HEK293 (cell line): ENCODE measurements around the gene RRP1B.

ENCODE experiments used
- CTCF ChIA-PET: fragments of 350-600 bp; formaldehyde crosslinking; extraction: SDS; loops from one replicate; lab custom pipeline; 2021; ENCODE audit warnings: antibody characterized with exemption; lab: Yijun Ruan, JAX
- POLR2A ChIA-PET: fragments of 300-600 bp; formaldehyde crosslinking; extraction: SDS; loops from one replicate; lab custom pipeline; 2020; ENCODE audit warnings: antibody characterized with exemption, inconsistent platforms; lab: Yijun Ruan, JAX
- H3K27ac ChIP-seq: fragments of 200-500 bp; sonication (Bioruptor generic); 2 replicates; pipeline ENCODE4 v1.5.1; 2014; ENCODE audit warnings: low read depth, low read length, control low read depth, inconsistent platforms; ENCODE audit errors: extremely low read depth
- H3K36me3 ChIP-seq, 2 experiments: fragments of 200-500 bp in 1 of 2; sonication (Bioruptor generic) in 1 of 2; 1 replicate in 1 of 2; 2 replicates in 1 of 2; pipeline ENCODE4 v1.5.1; 2014 to 2017; ENCODE audit warnings: inconsistent platforms in 2 of 2, low read length in 2 of 2; ENCODE audit not compliant: control insufficient read depth in 2 of 2, insufficient read depth in 1 of 2
- H3K4me1 ChIP-seq: fragments of 200-500 bp; sonication (Bioruptor generic); 2 replicates; pipeline ENCODE4 v1.5.1; 2014; ENCODE audit warnings: mild to moderate bottlenecking, low read length, inconsistent platforms; ENCODE audit not compliant: control insufficient read depth, insufficient read depth
- H3K4me3 ChIP-seq: 2 replicates; pipeline ENCODE4 v1.5.1; 2011; ENCODE audit warnings: low read depth, mild to moderate bottlenecking, control low read depth, low read length, moderate library complexity
- H3K9me3 ChIP-seq: fragments of 200-500 bp; sonication (Bioruptor generic); 2 replicates; pipeline ENCODE4 v1.5.1; 2014; ENCODE audit warnings: low read depth, low read length, inconsistent platforms; ENCODE audit not compliant: control insufficient read depth, insufficient read depth
- EGR2 ChIP-seq: fragments of 450-650 bp; formaldehyde crosslinking; IDR thresholded peaks from 2 replicates; pipeline ENCODE4 v1.5.1; 2016; ENCODE audit warnings: low read depth, missing biosample characterization, missing genetic modification characterization
- GLIS1 ChIP-seq: fragments of 450-650 bp; formaldehyde crosslinking; IDR thresholded peaks from 2 replicates; pipeline ENCODE4 v1.5.1; 2016; ENCODE audit warnings: missing biosample characterization, missing genetic modification characterization
- GLIS2 ChIP-seq: fragments of 450-650 bp; formaldehyde crosslinking; IDR thresholded peaks from 2 replicates; pipeline ENCODE4 v1.5.1; 2016; ENCODE audit warnings: missing biosample characterization, missing genetic modification characterization
- IKZF3 ChIP-seq: fragments of 450-650 bp; IDR thresholded peaks from 2 replicates; pipeline ENCODE4 v1.5.0; 2018; ENCODE audit warnings: missing biosample characterization, mild to moderate bottlenecking, missing genetic modification characterization, moderate library complexity
- KLF8 ChIP-seq: fragments of 450-650 bp; formaldehyde crosslinking; IDR thresholded peaks from 2 replicates; pipeline ENCODE4 v1.5.1; 2016; ENCODE audit warnings: missing biosample characterization, missing genetic modification characterization
- KLF9 ChIP-seq: fragments of 450-650 bp; formaldehyde crosslinking; IDR thresholded peaks from 2 replicates; pipeline ENCODE4 v1.5.1; 2016; ENCODE audit warnings: missing biosample characterization, missing genetic modification characterization, low read depth
- SCRT2 ChIP-seq: fragments of 450-650 bp; formaldehyde crosslinking; IDR thresholded peaks from 2 replicates; pipeline ENCODE4 v1.5.1; 2016; ENCODE audit warnings: missing biosample characterization, missing genetic modification characterization
- SP3 ChIP-seq: fragments of 450-650 bp; formaldehyde crosslinking; IDR thresholded peaks from 2 replicates; pipeline ENCODE4 v1.5.1; 2016; ENCODE audit warnings: missing biosample characterization, missing genetic modification characterization
- ZBTB20 ChIP-seq: fragments of 450-650 bp; formaldehyde crosslinking; IDR thresholded peaks from 2 replicates; pipeline ENCODE4 v1.5.1; 2016; ENCODE audit warnings: missing biosample characterization, missing genetic modification characterization
- ZFHX2 ChIP-seq: fragments of 450-650 bp; formaldehyde crosslinking; conservative IDR thresholded peaks from 2 replicates; pipeline ENCODE4 v1.5.1; 2016; ENCODE audit warnings: missing biosample characterization, missing genetic modification characterization
- ZFP69B ChIP-seq: fragments of 450-650 bp; formaldehyde crosslinking; IDR thresholded peaks from 2 replicates; pipeline ENCODE4 v1.5.1; 2016; ENCODE audit warnings: missing biosample characterization, missing genetic modification characterization
- ZIC2 ChIP-seq: fragments of 450-650 bp; formaldehyde crosslinking; IDR thresholded peaks from 2 replicates; pipeline ENCODE4 v1.5.1; 2016; ENCODE audit warnings: missing biosample characterization, missing genetic modification characterization
- ZNF24 ChIP-seq: fragments of 450-650 bp; formaldehyde crosslinking; IDR thresholded peaks from 2 replicates; pipeline ENCODE4 v1.5.1; 2016; ENCODE audit warnings: missing biosample characterization, missing genetic modification characterization
- ZNF394 ChIP-seq: fragments of 450-650 bp; formaldehyde crosslinking; IDR thresholded peaks from 2 replicates; pipeline ENCODE4 v1.5.1; 2016; ENCODE audit warnings: missing biosample characterization, missing genetic modification characterization, mild to moderate bottlenecking, moderate library complexity, borderline replicate concordance
- ZNF514 ChIP-seq: fragments of 450-650 bp; formaldehyde crosslinking; IDR thresholded peaks from 2 replicates; pipeline ENCODE4 v1.5.1; 2016; ENCODE audit warnings: missing biosample characterization, missing genetic modification characterization
- ZNF600 ChIP-seq: fragments of 450-650 bp; formaldehyde crosslinking; IDR thresholded peaks from 2 replicates; pipeline ENCODE4 v1.5.1; 2016; ENCODE audit warnings: missing biosample characterization, missing genetic modification characterization
- TF ChIP-seq, protein P1 (sequence below): fragments of 450-650 bp; formaldehyde crosslinking; optimal IDR thresholded peaks from 2 replicates; pipeline ENCODE3; 2016; ENCODE audit warnings: missing biosample characterization, mild to moderate bottlenecking, missing genetic modification characterization
- TF ChIP-seq, protein P2 (sequence below): fragments of 450-650 bp; formaldehyde crosslinking; IDR thresholded peaks from 2 replicates; pipeline ENCODE4 v1.5.1; 2016; ENCODE audit warnings: missing biosample characterization, missing genetic modification characterization
- TF ChIP-seq, protein P3 (sequence below): fragments of 450-650 bp; IDR thresholded peaks from 2 replicates; pipeline ENCODE4 v1.5.1; 2018; ENCODE audit warnings: missing biosample characterization, mild to moderate bottlenecking, missing genetic modification characterization
- TF ChIP-seq, protein P4 (sequence below): fragments of 450-650 bp; IDR thresholded peaks from 2 replicates; pipeline ENCODE4 v1.5.1; 2018; ENCODE audit warnings: missing biosample characterization, missing genetic modification characterization
- TF ChIP-seq, protein P5 (sequence below): fragments of 450-650 bp; formaldehyde crosslinking; IDR thresholded peaks from 2 replicates; pipeline ENCODE4 v1.5.1; 2016; ENCODE audit warnings: missing biosample characterization, missing genetic modification characterization
- TF ChIP-seq, protein P6 (sequence below): sonication (generic); formaldehyde crosslinking; IDR thresholded peaks from 2 replicates; pipeline ENCODE4 v1.8.1; 2022; ENCODE audit warnings: mild to moderate bottlenecking, moderate library complexity, missing genetic modification reagents
- TF ChIP-seq, protein P7 (sequence below): fragments of 450-650 bp; formaldehyde crosslinking; IDR thresholded peaks from 2 replicates; pipeline ENCODE4 v1.5.1; 2016; ENCODE audit warnings: missing biosample characterization, missing genetic modification characterization

Gene RRP1B

DNA sequence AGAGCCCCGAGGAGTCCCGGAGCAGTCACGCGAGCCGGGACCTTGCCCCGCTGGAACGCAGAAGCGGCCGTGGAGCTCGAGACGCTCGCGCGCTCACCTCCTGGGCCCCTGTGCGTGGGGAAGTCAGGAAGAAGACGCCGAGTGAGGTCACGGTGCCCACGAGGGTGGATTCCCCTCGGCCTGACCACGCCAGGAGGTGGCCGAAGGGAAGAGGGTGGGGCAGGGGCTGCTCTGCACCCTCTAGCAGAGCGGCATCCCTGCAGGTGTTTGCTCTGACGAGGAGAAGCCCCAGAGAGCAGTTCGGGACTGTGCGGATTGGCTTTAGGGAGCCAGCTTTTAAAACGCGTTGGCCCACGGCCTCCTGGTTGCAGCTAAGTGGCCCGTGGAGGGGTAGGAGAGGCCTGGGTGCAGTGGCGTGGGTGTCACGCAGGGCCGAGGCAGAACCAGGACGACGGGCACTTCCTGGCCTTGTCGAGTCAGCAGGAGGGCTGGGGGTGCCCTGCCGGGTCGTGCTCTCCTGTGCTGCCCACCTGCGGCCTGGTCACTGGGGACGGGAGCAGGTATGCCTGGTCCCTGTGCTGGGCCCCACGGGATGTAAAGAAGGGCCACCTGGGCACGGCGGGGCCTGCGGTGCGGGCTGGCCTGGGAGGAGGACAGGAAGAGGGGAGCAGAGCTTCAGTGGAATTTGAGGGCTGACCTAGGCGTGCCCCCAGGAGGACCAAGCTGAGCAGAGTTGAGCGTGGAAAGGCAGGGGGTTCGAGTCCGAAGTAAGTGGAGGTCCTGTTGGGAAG, 60.6 kb downstream of the RRP1B start:
- H3K36me3 ChIP-seq: peaks cover 0 to 18% of the 10 kb centered on the region in 2 experiments; a peak in 2 of 3 replicates
- H3K4me3 ChIP-seq: peak overlapping the region; percentile 87
- peak overlapping the region; percentile 78; the same call in 1 of the 2 replicates for H3K27ac ChIP-seq
- H3K9me3 ChIP-seq: no peaks in the 10 kb centered on the region
- peaks cover 6% of the 10 kb centered on the region for H3K4me1 ChIP-seq
- CTCF ChIA-PET: interaction anchor here (0.6 to 0.8 kb wide), 3 partner anchors 8 to 253 kb away, joined by 3 to 6 read pairs (median 3); no protein-coding TSS in a partner anchor
- POLR2A ChIA-PET: interaction anchor here (0.8 to 2.0 kb wide), 3 partner anchors 9 to 21 kb away, joined by 3 to 25 read pairs (median 5); no protein-coding TSS in a partner anchor
- TF ChIP-seq ZNF514 (tag by site-specific recombination): no peak
- peak; percentile 29 for TF ChIP-seq EGR2
- peak; percentile 76; the same call in 1 of the 2 replicates for TF ChIP-seq ZNF600 (tag by site-specific recombination)
- TF ChIP-seq, protein P1, sequence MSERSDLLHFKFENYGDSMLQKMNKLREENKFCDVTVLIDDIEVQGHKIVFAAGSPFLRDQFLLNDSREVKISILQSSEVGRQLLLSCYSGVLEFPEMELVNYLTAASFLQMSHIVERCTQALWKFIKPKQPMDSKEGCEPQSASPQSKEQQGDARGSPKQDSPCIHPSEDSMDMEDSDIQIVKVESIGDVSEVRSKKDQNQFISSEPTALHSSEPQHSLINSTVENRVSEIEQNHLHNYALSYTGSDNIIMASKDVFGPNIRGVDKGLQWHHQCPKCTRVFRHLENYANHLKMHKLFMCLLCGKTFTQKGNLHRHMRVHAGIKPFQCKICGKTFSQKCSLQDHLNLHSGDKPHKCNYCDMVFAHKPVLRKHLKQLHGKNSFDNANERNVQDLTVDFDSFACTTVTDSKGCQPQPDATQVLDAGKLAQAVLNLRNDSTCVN (tag by site-specific recombination): peak; percentile 80
- 0 out of 2 replicates have a peak, but pooled peaks have one; percentile 20 for TF ChIP-seq KLF9 (tag by site-specific recombination)
- TF ChIP-seq, protein P2, sequence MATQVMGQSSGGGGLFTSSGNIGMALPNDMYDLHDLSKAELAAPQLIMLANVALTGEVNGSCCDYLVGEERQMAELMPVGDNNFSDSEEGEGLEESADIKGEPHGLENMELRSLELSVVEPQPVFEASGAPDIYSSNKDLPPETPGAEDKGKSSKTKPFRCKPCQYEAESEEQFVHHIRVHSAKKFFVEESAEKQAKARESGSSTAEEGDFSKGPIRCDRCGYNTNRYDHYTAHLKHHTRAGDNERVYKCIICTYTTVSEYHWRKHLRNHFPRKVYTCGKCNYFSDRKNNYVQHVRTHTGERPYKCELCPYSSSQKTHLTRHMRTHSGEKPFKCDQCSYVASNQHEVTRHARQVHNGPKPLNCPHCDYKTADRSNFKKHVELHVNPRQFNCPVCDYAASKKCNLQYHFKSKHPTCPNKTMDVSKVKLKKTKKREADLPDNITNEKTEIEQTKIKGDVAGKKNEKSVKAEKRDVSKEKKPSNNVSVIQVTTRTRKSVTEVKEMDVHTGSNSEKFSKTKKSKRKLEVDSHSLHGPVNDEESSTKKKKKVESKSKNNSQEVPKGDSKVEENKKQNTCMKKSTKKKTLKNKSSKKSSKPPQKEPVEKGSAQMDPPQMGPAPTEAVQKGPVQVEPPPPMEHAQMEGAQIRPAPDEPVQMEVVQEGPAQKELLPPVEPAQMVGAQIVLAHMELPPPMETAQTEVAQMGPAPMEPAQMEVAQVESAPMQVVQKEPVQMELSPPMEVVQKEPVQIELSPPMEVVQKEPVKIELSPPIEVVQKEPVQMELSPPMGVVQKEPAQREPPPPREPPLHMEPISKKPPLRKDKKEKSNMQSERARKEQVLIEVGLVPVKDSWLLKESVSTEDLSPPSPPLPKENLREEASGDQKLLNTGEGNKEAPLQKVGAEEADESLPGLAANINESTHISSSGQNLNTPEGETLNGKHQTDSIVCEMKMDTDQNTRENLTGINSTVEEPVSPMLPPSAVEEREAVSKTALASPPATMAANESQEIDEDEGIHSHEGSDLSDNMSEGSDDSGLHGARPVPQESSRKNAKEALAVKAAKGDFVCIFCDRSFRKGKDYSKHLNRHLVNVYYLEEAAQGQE (tag by site-specific recombination): no peak
- 0 out of 2 replicates have a peak, but pooled peaks have one; percentile 19 for TF ChIP-seq KLF8 (tag by site-specific recombination)
- peak; percentile 47 for TF ChIP-seq SP3 (tag by site-specific recombination)
- TF ChIP-seq ZIC2: peak; percentile 64
- TF ChIP-seq, protein P3, sequence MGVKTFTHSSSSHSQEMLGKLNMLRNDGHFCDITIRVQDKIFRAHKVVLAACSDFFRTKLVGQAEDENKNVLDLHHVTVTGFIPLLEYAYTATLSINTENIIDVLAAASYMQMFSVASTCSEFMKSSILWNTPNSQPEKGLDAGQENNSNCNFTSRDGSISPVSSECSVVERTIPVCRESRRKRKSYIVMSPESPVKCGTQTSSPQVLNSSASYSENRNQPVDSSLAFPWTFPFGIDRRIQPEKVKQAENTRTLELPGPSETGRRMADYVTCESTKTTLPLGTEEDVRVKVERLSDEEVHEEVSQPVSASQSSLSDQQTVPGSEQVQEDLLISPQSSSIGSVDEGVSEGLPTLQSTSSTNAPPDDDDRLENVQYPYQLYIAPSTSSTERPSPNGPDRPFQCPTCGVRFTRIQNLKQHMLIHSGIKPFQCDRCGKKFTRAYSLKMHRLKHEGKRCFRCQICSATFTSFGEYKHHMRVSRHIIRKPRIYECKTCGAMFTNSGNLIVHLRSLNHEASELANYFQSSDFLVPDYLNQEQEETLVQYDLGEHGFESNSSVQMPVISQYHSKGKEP: no peak
- TF ChIP-seq, protein P4, sequence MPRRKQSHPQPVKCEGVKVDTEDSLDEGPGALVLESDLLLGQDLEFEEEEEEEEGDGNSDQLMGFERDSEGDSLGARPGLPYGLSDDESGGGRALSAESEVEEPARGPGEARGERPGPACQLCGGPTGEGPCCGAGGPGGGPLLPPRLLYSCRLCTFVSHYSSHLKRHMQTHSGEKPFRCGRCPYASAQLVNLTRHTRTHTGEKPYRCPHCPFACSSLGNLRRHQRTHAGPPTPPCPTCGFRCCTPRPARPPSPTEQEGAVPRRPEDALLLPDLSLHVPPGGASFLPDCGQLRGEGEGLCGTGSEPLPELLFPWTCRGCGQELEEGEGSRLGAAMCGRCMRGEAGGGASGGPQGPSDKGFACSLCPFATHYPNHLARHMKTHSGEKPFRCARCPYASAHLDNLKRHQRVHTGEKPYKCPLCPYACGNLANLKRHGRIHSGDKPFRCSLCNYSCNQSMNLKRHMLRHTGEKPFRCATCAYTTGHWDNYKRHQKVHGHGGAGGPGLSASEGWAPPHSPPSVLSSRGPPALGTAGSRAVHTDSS (tag by site-specific recombination): no peak
- peak; percentile 52 for TF ChIP-seq GLIS2
- TF ChIP-seq, protein P5, sequence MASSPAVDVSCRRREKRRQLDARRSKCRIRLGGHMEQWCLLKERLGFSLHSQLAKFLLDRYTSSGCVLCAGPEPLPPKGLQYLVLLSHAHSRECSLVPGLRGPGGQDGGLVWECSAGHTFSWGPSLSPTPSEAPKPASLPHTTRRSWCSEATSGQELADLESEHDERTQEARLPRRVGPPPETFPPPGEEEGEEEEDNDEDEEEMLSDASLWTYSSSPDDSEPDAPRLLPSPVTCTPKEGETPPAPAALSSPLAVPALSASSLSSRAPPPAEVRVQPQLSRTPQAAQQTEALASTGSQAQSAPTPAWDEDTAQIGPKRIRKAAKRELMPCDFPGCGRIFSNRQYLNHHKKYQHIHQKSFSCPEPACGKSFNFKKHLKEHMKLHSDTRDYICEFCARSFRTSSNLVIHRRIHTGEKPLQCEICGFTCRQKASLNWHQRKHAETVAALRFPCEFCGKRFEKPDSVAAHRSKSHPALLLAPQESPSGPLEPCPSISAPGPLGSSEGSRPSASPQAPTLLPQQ (tag by site-specific recombination): 0 out of 2 replicates have a peak, but pooled peaks have one; percentile 23
- peak; percentile 68; the same call in 1 of the 2 replicates for TF ChIP-seq ZFHX2 (tag by site-specific recombination)
- TF ChIP-seq ZBTB20 (tag by site-specific recombination): peak; percentile 66; the same call in 1 of the 2 replicates
- no peak for TF ChIP-seq IKZF3 (tag by site-specific recombination)
- peak; percentile 74 for TF ChIP-seq SCRT2 (tag by site-specific recombination)
- TF ChIP-seq, protein P6, sequence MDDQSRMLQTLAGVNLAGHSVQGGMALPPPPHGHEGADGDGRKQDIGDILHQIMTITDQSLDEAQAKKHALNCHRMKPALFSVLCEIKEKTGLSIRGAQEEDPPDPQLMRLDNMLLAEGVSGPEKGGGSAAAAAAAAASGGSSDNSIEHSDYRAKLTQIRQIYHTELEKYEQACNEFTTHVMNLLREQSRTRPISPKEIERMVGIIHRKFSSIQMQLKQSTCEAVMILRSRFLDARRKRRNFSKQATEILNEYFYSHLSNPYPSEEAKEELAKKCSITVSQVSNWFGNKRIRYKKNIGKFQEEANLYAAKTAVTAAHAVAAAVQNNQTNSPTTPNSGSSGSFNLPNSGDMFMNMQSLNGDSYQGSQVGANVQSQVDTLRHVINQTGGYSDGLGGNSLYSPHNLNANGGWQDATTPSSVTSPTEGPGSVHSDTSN: peak; percentile 17; the same call in 1 of the 2 replicates
- TF ChIP-seq ZNF394: peak; percentile 9; the same call in 1 of the 2 replicates
- TF ChIP-seq, protein P7, sequence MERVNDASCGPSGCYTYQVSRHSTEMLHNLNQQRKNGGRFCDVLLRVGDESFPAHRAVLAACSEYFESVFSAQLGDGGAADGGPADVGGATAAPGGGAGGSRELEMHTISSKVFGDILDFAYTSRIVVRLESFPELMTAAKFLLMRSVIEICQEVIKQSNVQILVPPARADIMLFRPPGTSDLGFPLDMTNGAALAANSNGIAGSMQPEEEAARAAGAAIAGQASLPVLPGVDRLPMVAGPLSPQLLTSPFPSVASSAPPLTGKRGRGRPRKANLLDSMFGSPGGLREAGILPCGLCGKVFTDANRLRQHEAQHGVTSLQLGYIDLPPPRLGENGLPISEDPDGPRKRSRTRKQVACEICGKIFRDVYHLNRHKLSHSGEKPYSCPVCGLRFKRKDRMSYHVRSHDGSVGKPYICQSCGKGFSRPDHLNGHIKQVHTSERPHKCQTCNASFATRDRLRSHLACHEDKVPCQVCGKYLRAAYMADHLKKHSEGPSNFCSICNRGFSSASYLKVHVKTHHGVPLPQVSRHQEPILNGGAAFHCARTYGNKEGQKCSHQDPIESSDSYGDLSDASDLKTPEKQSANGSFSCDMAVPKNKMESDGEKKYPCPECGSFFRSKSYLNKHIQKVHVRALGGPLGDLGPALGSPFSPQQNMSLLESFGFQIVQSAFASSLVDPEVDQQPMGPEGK (tag by site-specific recombination): 0 out of 2 replicates have a peak, but pooled peaks have one; percentile 24
- TF ChIP-seq ZNF24 (tag by site-specific recombination): no peak
- 0 out of 2 replicates have a peak, but pooled peaks have one; percentile 4 for TF ChIP-seq ZFP69B (tag by site-specific recombination)
- TF ChIP-seq GLIS1 (tag by site-specific recombination): peak; percentile 19; the same call in 1 of the 2 replicates
